GM12878 (cell line): ENCODE measurements around the gene KRTAP10-2. TPM values are rescaled to one million over a fixed set of nuclear protein-coding genes. Genes with fewer than 3 reads are reported as not detected.

Experiments
- ATAC-seq: fragments of 200-7000 bp; cut with Tn5 transposase; 3 replicates; pipeline ENCODE4 v1.9.1; 2020; ENCODE audit warnings: mild to moderate bottlenecking, moderate library complexity
- BruUV-seq: library from RNA; stranded (reverse); fragments of 400-500 nt; replicated peaks from 2 replicates; lab custom pipeline; 2021; lab: Mats Ljungman, UMichigan
- CTCF ChIA-PET: fragments of 300-600 bp; sonication (Branson Sonifier 250); formaldehyde crosslinking; extraction: SDS; loops from one replicate; lab custom pipeline; 2021; ENCODE audit warnings: inconsistent platforms; lab: Yijun Ruan, JAX
- POLR2A ChIA-PET: fragments of 350-600 bp; formaldehyde crosslinking; extraction: SDS; loops from one replicate; lab custom pipeline; 2021; ENCODE audit warnings: inconsistent platforms; lab: Charles Lee
- RAD21 ChIA-PET: fragments of 300-600 bp; sonication (Branson Sonifier 250); formaldehyde crosslinking; loops from one replicate; lab custom pipeline; 2023; ENCODE audit warnings: antibody characterized with exemption; ENCODE audit not compliant: unreplicated experiment; lab: Charles Lee
- SMC1A ChIA-PET: fragments of 300-600 bp; sonication (Branson Sonifier 250); formaldehyde crosslinking; loops from one replicate; lab custom pipeline; 2023; ENCODE audit not compliant: unreplicated experiment, uncharacterized antibody; lab: Charles Lee
- DNase-seq: peaks from one replicate; pipeline ENCODE4 v3.0.0-alpha.2; 2011; ENCODE audit warnings: low read depth, low spot score
- FAIRE-seq: peaks from 3 replicates; lab custom pipeline; 2011; peaks lifted over from hg19 to GRCh38; lab: Jason Lieb, UNC
- H2AFZ ChIP-seq: 2 replicates; pipeline ENCODE4 v1.6.0; 2011; ENCODE audit warnings: low read depth, low read length, control low read depth; ENCODE audit not compliant: control insufficient read depth
- H3K27ac ChIP-seq: 2 replicates; pipeline ENCODE4 v1.5.1; 2011; ENCODE audit warnings: control low read depth; ENCODE audit not compliant: control insufficient read depth, insufficient read depth
- H3K27me3 ChIP-seq, 2 experiments: replicated peaks in 1 of 2; 2 replicates each; pipeline versions ENCODE4 v1.6.0 to v1.6.1; 2011; ENCODE audit warnings: low read length in 1 of 2; ENCODE audit not compliant: control insufficient read depth in 2 of 2, insufficient read depth in 2 of 2
- H3K36me3 ChIP-seq, 2 experiments: 2 replicates each; pipeline ENCODE4 v1.5.1; 2011; ENCODE audit warnings: low read length in 1 of 2; ENCODE audit not compliant: control insufficient read depth in 2 of 2, insufficient read depth in 2 of 2
- H3K4me1 ChIP-seq: 2 replicates; pipeline ENCODE4 v1.6.1; 2011; ENCODE audit warnings: mild to moderate bottlenecking, low read length, moderate library complexity, mixed read lengths; ENCODE audit not compliant: control insufficient read depth, insufficient read depth
- H3K4me2 ChIP-seq: 2 replicates; pipeline ENCODE4 v1.6.0; 2011; ENCODE audit warnings: control low read depth; ENCODE audit not compliant: control insufficient read depth, insufficient read depth
- H3K4me3 ChIP-seq: fragments of 200-600 bp; sonication (generic); 2 replicates; pipeline ENCODE4 v1.5.1; 2016
- H3K79me2 ChIP-seq: 2 replicates; pipeline ENCODE4 v1.6.0; 2011; ENCODE audit warnings: low read length; ENCODE audit not compliant: control insufficient read depth, insufficient read depth
- H3K9ac ChIP-seq: 2 replicates; pipeline ENCODE4 v1.8.0; 2011; ENCODE audit warnings: low read length, control low read depth, mixed read lengths; ENCODE audit not compliant: control insufficient read depth, insufficient read depth
- H3K9me3 ChIP-seq: replicated peaks from 3 replicates; pipeline ENCODE4 v1.5.1; 2011; ENCODE audit warnings: mild to moderate bottlenecking, low read length; ENCODE audit not compliant: control insufficient read depth, insufficient read depth
- H4K20me1 ChIP-seq: 2 replicates; pipeline ENCODE4 v1.6.0; 2011; ENCODE audit not compliant: control insufficient read depth, insufficient read depth
- CHD4 ChIP-seq: fragments of 200-600 bp; sonication (generic); IDR thresholded peaks from 2 replicates; pipeline ENCODE4 v1.6.1; 2016; ENCODE audit warnings: mild to moderate bottlenecking
- HDAC2 ChIP-seq: fragments of 200-600 bp; sonication (generic); IDR thresholded peaks from 2 replicates; pipeline ENCODE4 v1.6.1; 2017
- PAX8 ChIP-seq: fragments of 450-650 bp; IDR thresholded peaks from 2 replicates; pipeline ENCODE4 v1.6.1; 2017; ENCODE audit warnings: mild to moderate bottlenecking, moderate library complexity
- POLR2AphosphoS2 ChIP-seq: IDR thresholded peaks from 2 replicates; pipeline ENCODE4 v1.6.1; 2011; ENCODE audit warnings: low read depth, mild to moderate bottlenecking, low read length, improper control_type of control experiment, moderate library complexity
- RB1 ChIP-seq: fragments of 450-650 bp; formaldehyde crosslinking; IDR thresholded peaks from 2 replicates; pipeline ENCODE4 v1.6.1; 2017; ENCODE audit warnings: mild to moderate bottlenecking, borderline replicate concordance
- RUNX3 ChIP-seq: IDR thresholded peaks from 2 replicates; pipeline ENCODE4 v1.6.1; 2012; ENCODE audit warnings: low read length, inconsistent platforms
- SREBF1 ChIP-seq: IDR thresholded peaks from 2 replicates; pipeline ENCODE4 v1.6.1; 2012; ENCODE audit warnings: mild to moderate bottlenecking, low read length
- ZNF217 ChIP-seq: fragments of 450-650 bp; IDR thresholded peaks from 2 replicates; pipeline ENCODE4 v1.6.1; 2017; ENCODE audit warnings: antibody characterized with exemption, mild to moderate bottlenecking
- WGBS: methylation state at CpG from one replicate; pipeline ENCODE4 v1.1.6; 2016; ENCODE audit warnings: low lambda C conversion rate; ENCODE audit not compliant: insufficient replicate concordance, insufficient coverage; ENCODE audit errors: missing lambda C conversion rate; 5-methylcytosine and 5-hydroxymethylcytosine counted together
- in situ Hi-C: fragments of 300-500 bp; cut with MboI; formaldehyde crosslinking; loops from 9 replicates; pipeline ENCODE4 v1.14.3; 2018; ENCODE audit warnings: mixed read lengths
- intact Hi-C: fragments of 100-400 bp; cut with micrococcal nuclease; formaldehyde crosslinking; loops from one replicate; pipeline ENCODE4 v1.14.2; 2022; ENCODE audit not compliant: unreplicated experiment
- polyA plus RNA-seq, 11 experiments: library from polyadenylated mRNA; depleted of rRNA in 4 of 11; unstranded in 6 of 11; stranded (reverse) in 5 of 11; fragments of >200 nt; fragmentation: Nextera tagmentation in 4 of 11; fragmentation: Illumina TruSeq in 1 of 11; extraction: Ambion mirVana in 4 of 11; extraction: Trizol in 1 of 11; gene quantifications; 1 replicate in 1 of 11; 2 replicates in 10 of 11; pipeline versions ENCODE4 v1.2.1 to v1.2.3, GENCODE V29; 2011 to 2016; ENCODE audit warnings: inconsistent platforms in 2 of 11, missing spikeins in 2 of 11, low read depth in 1 of 11
- total RNA-seq, 4 experiments: library from RNA; depleted of rRNA in 3 of 4; stranded (reverse); fragments of >200 nt in 3 of 4; fragmentation: Illumina TruSeq in 1 of 4; extraction: Trizol in 1 of 4; gene quantifications; 2 replicates each; pipeline versions ENCODE4 v1.2.1 to v1.2.3, GENCODE V29; 2013 to 2021
- TF ChIP-seq, protein P1 (sequence below): fragments of 450-650 bp; IDR thresholded peaks from 2 replicates; pipeline ENCODE4 v1.6.1; 2017; ENCODE audit warnings: low read depth, mild to moderate bottlenecking, moderate library complexity
- TF ChIP-seq, protein P2 (sequence below): fragments of 450-650 bp; IDR thresholded peaks from 2 replicates; pipeline ENCODE4 v1.6.1; 2017; ENCODE audit warnings: mild to moderate bottlenecking
- TF ChIP-seq, protein P3 (sequence below): fragments of 450-650 bp; IDR thresholded peaks from 2 replicates; pipeline ENCODE4 v1.6.1; 2016; ENCODE audit warnings: mild to moderate bottlenecking

The KRTAP10-2 gene
- total and polyA plus RNA-seq, 10 of the 15 experiments (the other 5 are each of a cell fraction or from before 2014, with no cell fraction given), result not detected

DNA sequence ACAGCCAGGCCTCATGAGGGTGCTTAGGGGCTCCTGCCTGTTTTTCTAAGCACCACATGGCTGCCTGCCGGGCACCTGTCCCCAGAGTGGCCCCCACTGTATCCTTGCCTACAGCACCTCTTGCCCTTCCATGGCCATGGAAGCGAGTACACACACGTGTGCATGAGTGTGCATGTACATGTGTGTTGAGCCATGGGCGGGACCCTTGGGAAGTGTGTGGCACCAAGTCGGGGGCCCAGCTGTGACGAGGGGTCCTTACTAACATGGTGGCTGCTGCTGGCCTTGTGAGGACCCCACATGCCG lies 37.1 kb downstream of the KRTAP10-2 start:
- no peak overlapping the region for H3K4me2 ChIP-seq
- DNase-seq (no peak), ATAC-seq (no peak), FAIRE-seq (no peak)
- CTCF ChIA-PET, result interaction anchor here (1.0 kb wide), 1 partner anchor 279 kb away, joined by 4 read pairs; no protein-coding TSS in a partner anchor
- 13% methylated on average over 7 of the region's 7 CpGs for WGBS
- no peak overlapping the region for H3K9ac ChIP-seq
- H3K4me1 ChIP-seq, result no peaks in the 10 kb centered on the region
- no peak overlapping the region for H2AFZ ChIP-seq
- no peaks in the 10 kb centered on the region for H3K79me2 ChIP-seq
- TF ChIP-seq PAX8 (no peak), RB1 (no peak), CHD4 (no peak), HDAC2 (no peak), POLR2AphosphoS2 (no peak), SREBF1 (no peak), ZNF217 (no peak), RUNX3 (no peak)
- TF ChIP-seq, protein P1, sequence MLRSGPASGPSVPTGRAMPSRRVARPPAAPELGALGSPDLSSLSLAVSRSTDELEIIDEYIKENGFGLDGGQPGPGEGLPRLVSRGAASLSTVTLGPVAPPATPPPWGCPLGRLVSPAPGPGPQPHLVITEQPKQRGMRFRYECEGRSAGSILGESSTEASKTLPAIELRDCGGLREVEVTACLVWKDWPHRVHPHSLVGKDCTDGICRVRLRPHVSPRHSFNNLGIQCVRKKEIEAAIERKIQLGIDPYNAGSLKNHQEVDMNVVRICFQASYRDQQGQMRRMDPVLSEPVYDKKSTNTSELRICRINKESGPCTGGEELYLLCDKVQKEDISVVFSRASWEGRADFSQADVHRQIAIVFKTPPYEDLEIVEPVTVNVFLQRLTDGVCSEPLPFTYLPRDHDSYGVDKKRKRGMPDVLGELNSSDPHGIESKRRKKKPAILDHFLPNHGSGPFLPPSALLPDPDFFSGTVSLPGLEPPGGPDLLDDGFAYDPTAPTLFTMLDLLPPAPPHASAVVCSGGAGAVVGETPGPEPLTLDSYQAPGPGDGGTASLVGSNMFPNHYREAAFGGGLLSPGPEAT, result no peak
- TF ChIP-seq, protein P2, sequence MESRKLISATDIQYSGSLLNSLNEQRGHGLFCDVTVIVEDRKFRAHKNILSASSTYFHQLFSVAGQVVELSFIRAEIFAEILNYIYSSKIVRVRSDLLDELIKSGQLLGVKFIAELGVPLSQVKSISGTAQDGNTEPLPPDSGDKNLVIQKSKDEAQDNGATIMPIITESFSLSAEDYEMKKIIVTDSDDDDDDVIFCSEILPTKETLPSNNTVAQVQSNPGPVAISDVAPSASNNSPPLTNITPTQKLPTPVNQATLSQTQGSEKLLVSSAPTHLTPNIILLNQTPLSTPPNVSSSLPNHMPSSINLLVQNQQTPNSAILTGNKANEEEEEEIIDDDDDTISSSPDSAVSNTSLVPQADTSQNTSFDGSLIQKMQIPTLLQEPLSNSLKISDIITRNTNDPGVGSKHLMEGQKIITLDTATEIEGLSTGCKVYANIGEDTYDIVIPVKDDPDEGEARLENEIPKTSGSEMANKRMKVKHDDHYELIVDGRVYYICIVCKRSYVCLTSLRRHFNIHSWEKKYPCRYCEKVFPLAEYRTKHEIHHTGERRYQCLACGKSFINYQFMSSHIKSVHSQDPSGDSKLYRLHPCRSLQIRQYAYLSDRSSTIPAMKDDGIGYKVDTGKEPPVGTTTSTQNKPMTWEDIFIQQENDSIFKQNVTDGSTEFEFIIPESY, result no peak
- TF ChIP-seq, protein P3, sequence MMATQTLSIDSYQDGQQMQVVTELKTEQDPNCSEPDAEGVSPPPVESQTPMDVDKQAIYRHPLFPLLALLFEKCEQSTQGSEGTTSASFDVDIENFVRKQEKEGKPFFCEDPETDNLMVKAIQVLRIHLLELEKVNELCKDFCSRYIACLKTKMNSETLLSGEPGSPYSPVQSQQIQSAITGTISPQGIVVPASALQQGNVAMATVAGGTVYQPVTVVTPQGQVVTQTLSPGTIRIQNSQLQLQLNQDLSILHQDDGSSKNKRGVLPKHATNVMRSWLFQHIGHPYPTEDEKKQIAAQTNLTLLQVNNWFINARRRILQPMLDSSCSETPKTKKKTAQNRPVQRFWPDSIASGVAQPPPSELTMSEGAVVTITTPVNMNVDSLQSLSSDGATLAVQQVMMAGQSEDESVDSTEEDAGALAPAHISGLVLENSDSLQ, result no peak
- H3K9me3 ChIP-seq, result no peaks in the 10 kb centered on the region; the same call in 2 of the 3 replicates
- H3K36me3 ChIP-seq, result no peaks in the 10 kb centered on the region
- POLR2A ChIA-PET, result no interaction called here
- RAD21 ChIA-PET, result interaction anchor here (1.3 kb wide), 1 partner anchor 279 kb away, joined by 3 read pairs; no protein-coding TSS in a partner anchor
- in situ Hi-C loops, result no loop called here
- H4K20me1 ChIP-seq, result no peaks in the 10 kb centered on the region
- BruUV-seq, result no TSS peak
- no peak overlapping the region for H3K4me3 ChIP-seq
- H3K27me3 ChIP-seq, result no peaks in the 10 kb centered on the region
- H3K27ac ChIP-seq, result no peak overlapping the region
- SMC1A ChIA-PET, result no interaction called here
- intact Hi-C loops, result no loop called here
